Measurements from ENCODE around the gene SCML1. TPM values are rescaled to one million over a fixed set of nuclear protein-coding genes. Genes with fewer than 3 reads are reported as not detected.

Gene SCML1
- total and polyA plus RNA-seq, 2 of the 4 experiments (the other 2 are of a cell fraction) = 4.1 to 12.2 TPM

DNA sequence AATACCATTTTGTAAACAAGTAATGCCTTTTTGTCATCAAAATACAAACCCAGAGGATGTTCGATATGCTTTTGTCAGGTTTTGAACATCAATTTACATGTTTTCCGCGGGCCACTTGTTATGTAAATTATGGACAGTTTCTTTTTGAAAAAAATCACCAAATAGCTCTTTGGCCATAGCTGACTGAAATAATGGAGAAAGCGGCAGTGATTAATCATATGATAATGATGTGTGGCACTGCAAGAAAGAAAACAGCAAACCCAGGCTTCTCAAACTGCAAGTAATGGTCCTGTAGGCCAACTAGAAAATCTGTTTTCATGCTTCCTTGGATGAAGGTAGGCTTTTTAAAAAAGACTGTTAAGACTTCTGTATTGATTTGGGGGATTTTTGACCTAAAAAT lies 15.6 kb upstream of the SCML1 start:
- ATAC-seq (ENCODE audit: low read depth) (no peak), DNase-seq (no peak)
- H3K4me1 ChIP-seq (ENCODE audit: control insufficient read depth, insufficient read depth, low read length) = no peaks in the 10 kb centered on the region
- H3K4me2 ChIP-seq (ENCODE audit: low read depth, low read length) = no peak overlapping the region
- H3K14ac ChIP-seq (replicated peaks; ENCODE audit: low read depth, low read length) = no peak overlapping the region
- POLR2A ChIA-PET (ENCODE audit: unreplicated experiment) = no interaction called here
- no peak overlapping the region for H3K4me3 ChIP-seq (ENCODE audit: insufficient read depth, low read depth, low read length)
- no peak overlapping the region for H2BK120ac ChIP-seq (ENCODE audit: low read depth, low read length)
- no peak overlapping the region for H2AK5ac ChIP-seq (ENCODE audit: low read depth, low read length)
- H3K27ac ChIP-seq (ENCODE audit: insufficient read depth, low read length) = no peak overlapping the region
- no CpG with 5 or more reads among the region's 4 CpGs for WGBS, 2 experiments (ENCODE audit: extremely low coverage in 2 of 2, insufficient read length in 1 of 2)
- H2BK20ac ChIP-seq (ENCODE audit: low read depth, low read length) = no peak overlapping the region
- H3K9me1 ChIP-seq (ENCODE audit: insufficient read depth, low read length) = no peaks in the 10 kb centered on the region
- no peak overlapping the region for H3K4ac ChIP-seq (ENCODE audit: low read depth, low read length)
- H4K5ac ChIP-seq (ENCODE audit: low read depth, low read length) = no peak overlapping the region
- CTCF ChIA-PET = no interaction called here
- intact Hi-C loops (cut with micrococcal nuclease) (no loop called here), dilution Hi-C loops (cut with HindIII; ENCODE audit: low sequenced_read_pairs, unreplicated experiment) (no loop called here), in situ Hi-C loops (cut with MboI; ENCODE audit: low sequenced_read_pairs) (no loop called here)
- no peak for TF ChIP-seq FOS (IDR thresholded peaks at IDR 0.05; ENCODE audit: low read depth, low read length)
- no peak for TF ChIP-seq MAZ (IDR thresholded peaks at IDR 0.05; ENCODE audit: borderline replicate concordance, low read depth, low read length)
- TF ChIP-seq, protein P1, sequence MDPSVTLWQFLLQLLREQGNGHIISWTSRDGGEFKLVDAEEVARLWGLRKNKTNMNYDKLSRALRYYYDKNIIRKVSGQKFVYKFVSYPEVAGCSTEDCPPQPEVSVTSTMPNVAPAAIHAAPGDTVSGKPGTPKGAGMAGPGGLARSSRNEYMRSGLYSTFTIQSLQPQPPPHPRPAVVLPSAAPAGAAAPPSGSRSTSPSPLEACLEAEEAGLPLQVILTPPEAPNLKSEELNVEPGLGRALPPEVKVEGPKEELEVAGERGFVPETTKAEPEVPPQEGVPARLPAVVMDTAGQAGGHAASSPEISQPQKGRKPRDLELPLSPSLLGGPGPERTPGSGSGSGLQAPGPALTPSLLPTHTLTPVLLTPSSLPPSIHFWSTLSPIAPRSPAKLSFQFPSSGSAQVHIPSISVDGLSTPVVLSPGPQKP (IDR thresholded peaks at IDR 0.05; ENCODE audit: borderline replicate concordance, low read depth, low read length) = no peak
- TF ChIP-seq RCOR1 (IDR thresholded peaks at IDR 0.05; ENCODE audit: insufficient replicate concordance, low read length) = no peak
- no peak for TF ChIP-seq CEBPB (IDR thresholded peaks at IDR 0.05; ENCODE audit: low read depth, low read length)
- no peak for TF ChIP-seq CHD1 (IDR thresholded peaks at IDR 0.05; ENCODE audit: low read depth, low read length)
- TF ChIP-seq NFE2L2 (IDR thresholded peaks at IDR 0.05; ENCODE audit: low read depth, low read length) = no peak
- TF ChIP-seq RFX5 (IDR thresholded peaks at IDR 0.05; ENCODE audit: low read depth, low read length) = no peak
- no peak for TF ChIP-seq MXI1 (IDR thresholded peaks at IDR 0.05; ENCODE audit: borderline replicate concordance, low read depth, low read length)
- TF ChIP-seq POLR2A (IDR thresholded peaks at IDR 0.05; ENCODE audit: low read depth, low read length) = no peak
- TF ChIP-seq SMC3 (IDR thresholded peaks at IDR 0.05; ENCODE audit: low read depth, low read length) = no peak
- TF ChIP-seq BHLHE40 (IDR thresholded peaks at IDR 0.05; ENCODE audit: low read depth, low read length) = no peak
- TF ChIP-seq, protein P2, sequence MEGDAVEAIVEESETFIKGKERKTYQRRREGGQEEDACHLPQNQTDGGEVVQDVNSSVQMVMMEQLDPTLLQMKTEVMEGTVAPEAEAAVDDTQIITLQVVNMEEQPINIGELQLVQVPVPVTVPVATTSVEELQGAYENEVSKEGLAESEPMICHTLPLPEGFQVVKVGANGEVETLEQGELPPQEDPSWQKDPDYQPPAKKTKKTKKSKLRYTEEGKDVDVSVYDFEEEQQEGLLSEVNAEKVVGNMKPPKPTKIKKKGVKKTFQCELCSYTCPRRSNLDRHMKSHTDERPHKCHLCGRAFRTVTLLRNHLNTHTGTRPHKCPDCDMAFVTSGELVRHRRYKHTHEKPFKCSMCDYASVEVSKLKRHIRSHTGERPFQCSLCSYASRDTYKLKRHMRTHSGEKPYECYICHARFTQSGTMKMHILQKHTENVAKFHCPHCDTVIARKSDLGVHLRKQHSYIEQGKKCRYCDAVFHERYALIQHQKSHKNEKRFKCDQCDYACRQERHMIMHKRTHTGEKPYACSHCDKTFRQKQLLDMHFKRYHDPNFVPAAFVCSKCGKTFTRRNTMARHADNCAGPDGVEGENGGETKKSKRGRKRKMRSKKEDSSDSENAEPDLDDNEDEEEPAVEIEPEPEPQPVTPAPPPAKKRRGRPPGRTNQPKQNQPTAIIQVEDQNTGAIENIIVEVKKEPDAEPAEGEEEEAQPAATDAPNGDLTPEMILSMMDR (conservative IDR thresholded peaks at IDR 0.05; ENCODE audit: low read depth, low read length) = no peak
- TF ChIP-seq, protein P3, sequence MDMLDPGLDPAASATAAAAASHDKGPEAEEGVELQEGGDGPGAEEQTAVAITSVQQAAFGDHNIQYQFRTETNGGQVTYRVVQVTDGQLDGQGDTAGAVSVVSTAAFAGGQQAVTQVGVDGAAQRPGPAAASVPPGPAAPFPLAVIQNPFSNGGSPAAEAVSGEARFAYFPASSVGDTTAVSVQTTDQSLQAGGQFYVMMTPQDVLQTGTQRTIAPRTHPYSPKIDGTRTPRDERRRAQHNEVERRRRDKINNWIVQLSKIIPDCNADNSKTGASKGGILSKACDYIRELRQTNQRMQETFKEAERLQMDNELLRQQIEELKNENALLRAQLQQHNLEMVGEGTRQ (IDR thresholded peaks at IDR 0.05; ENCODE audit: low read depth, low read length) = no peak
- no peak for TF ChIP-seq MAFK (IDR thresholded peaks at IDR 0.05; ENCODE audit: low read depth, low read length)
- TF ChIP-seq RAD21 (IDR thresholded peaks at IDR 0.05; ENCODE audit: low read length) = no peak
- no peak overlapping the region for H4K8ac ChIP-seq (ENCODE audit: low read depth in 2 of 2, low read length in 2 of 2)
- H3K36me3 ChIP-seq (ENCODE audit: control insufficient read depth, insufficient read depth, low read length) = peaks cover 7% of the 10 kb centered on the region; the same call in 1 of the 2 replicates
- no peak overlapping the region for H3K18ac ChIP-seq (ENCODE audit: low read depth, low read length)
- no peak overlapping the region for H3K23ac ChIP-seq (ENCODE audit: low read depth, low read length)
- no peaks in the 10 kb centered on the region for H3K27me3 ChIP-seq (ENCODE audit: control insufficient read depth, insufficient read depth, low read length)
- H3K9ac ChIP-seq (ENCODE audit: low read depth, low read length) = no peak overlapping the region
- H3K79me1 ChIP-seq (ENCODE audit: low read depth in 1 of 2, low read length in 2 of 2) = no peaks in the 10 kb centered on the region
- no peak overlapping the region for H3K56ac ChIP-seq (ENCODE audit: extremely low read depth, insufficient read depth, low read length)
- H4K91ac ChIP-seq (ENCODE audit: insufficient read depth, low read depth, low read length) = no peak overlapping the region
- no peak overlapping the region for H2BK15ac ChIP-seq (ENCODE audit: low read depth, low read length)
- H2BK5ac ChIP-seq (ENCODE audit: low read depth, low read length, poor library complexity, severe bottlenecking) = no peak overlapping the region
- H2AFZ ChIP-seq (replicated peaks; ENCODE audit: low read length, poor library complexity) = no peak overlapping the region
- H3K9me3 ChIP-seq (ENCODE audit: control insufficient read depth, insufficient read depth, low read length) = no peaks in the 10 kb centered on the region
- no TSS peak for BruUV-seq (replicated peaks)
- H4K20me1 ChIP-seq (ENCODE audit: insufficient read depth, low read length) = no peaks in the 10 kb centered on the region
- no peak overlapping the region for H2AK9ac ChIP-seq (replicated peaks; ENCODE audit: low read depth, low read length, poor library complexity)

Measured in IMR-90 (cell line).